Calu3 (cell line): ENCODE data around the gene TRIO. TPM values are rescaled to one million over a fixed set of nuclear protein-coding genes. Genes with fewer than 3 reads are reported as not detected.
A peak's percentile ranks its signal among the peaks of the same experiment; 100 is the strongest.

Experiments
- BruUV-seq: library from RNA; stranded (reverse); fragments of 400-500 nt; replicated peaks from 2 replicates; lab custom pipeline; 2021; lab: Mats Ljungman, UMichigan
- CTCF ChIA-PET: fragments of 300-600 bp; sonication (Branson Sonifier 250); formaldehyde crosslinking; loops from one replicate; lab custom pipeline; 2022; ENCODE audit warnings: antibody characterized with exemption; lab: Charles Lee
- DNase-seq: peaks from one replicate; pipeline ENCODE4 v3.0.0; 2022
- H3K27ac Mint-ChIP-seq: one replicate; pipeline ENCODE4 v1.8.0; 2022; ENCODE audit warnings: mixed read lengths; ENCODE audit not compliant: unreplicated experiment
- H3K27me3 Mint-ChIP-seq: one replicate; pipeline ENCODE4 v1.8.0; 2022; ENCODE audit warnings: mixed read lengths; ENCODE audit not compliant: unreplicated experiment
- H3K36me3 Mint-ChIP-seq: one replicate; pipeline ENCODE4 v1.8.0; 2022; ENCODE audit warnings: mild to moderate bottlenecking, moderate library complexity, mixed read lengths; ENCODE audit not compliant: insufficient read depth, unreplicated experiment
- H3K4me1 Mint-ChIP-seq: one replicate; pipeline ENCODE4 v1.8.0; 2022; ENCODE audit warnings: mild to moderate bottlenecking, low read depth, mixed read lengths; ENCODE audit not compliant: unreplicated experiment
- H3K4me3 Mint-ChIP-seq: one replicate; pipeline ENCODE4 v1.8.0; 2022; ENCODE audit warnings: mild to moderate bottlenecking, low read depth, moderate library complexity, mixed read lengths; ENCODE audit not compliant: unreplicated experiment
- H3K9me3 Mint-ChIP-seq: one replicate; pipeline ENCODE4 v1.8.0; 2022; ENCODE audit warnings: low read depth, mixed read lengths; ENCODE audit not compliant: unreplicated experiment
- intact Hi-C: fragments of 100-400 bp; cut with micrococcal nuclease; formaldehyde crosslinking; loops from one replicate; pipeline ENCODE4 v1.10.0; 2022; ENCODE audit not compliant: unreplicated experiment
- total RNA-seq: library from RNA; stranded (reverse); gene quantifications from 2 replicates; pipeline ENCODE4 v1.2.3, GENCODE V29; 2022
- TF ChIP-seq, protein P1 (sequence below): fragments of 200-600 bp; IDR thresholded peaks from one replicate; pipeline ENCODE4 v1.8.0; 2022; ENCODE audit warnings: antibody characterized with exemption; ENCODE audit not compliant: unreplicated experiment

TRIO gene
- total RNA-seq, 1 experiment from 2014 or later: 183 TPM

DNA sequence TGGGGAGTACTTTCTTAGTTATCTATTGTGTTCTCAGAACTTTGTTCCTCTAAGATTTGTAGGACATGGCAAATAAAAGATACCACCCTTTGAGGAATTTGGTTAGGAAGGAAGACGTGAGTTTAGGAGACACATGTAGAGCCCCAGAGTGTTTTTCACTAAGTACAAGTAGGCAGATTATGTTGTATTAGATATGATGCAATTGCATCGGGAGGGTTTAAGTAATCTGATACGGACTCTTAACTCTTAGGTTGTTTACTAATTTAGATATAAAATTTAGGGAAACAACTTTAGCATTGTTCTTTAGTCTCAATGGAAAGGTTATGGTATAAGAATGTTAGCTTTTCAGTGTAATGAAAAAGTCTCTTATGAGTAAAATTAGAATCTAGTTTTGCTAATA, 84.4 kb downstream of the TRIO start:
- no peaks in the 10 kb centered on the region for H3K9me3 Mint-ChIP-seq
- H3K4me1 Mint-ChIP-seq: peaks cover 65% of the 10 kb centered on the region
- H3K4me3 Mint-ChIP-seq: peak overlapping the region; percentile 52
- CTCF ChIA-PET: interaction anchor here (0.5 kb wide), 1 partner anchor 90 kb away, joined by 3 read pairs; no protein-coding TSS in a partner anchor
- no TSS peak for BruUV-seq
- TF ChIP-seq, protein P1, sequence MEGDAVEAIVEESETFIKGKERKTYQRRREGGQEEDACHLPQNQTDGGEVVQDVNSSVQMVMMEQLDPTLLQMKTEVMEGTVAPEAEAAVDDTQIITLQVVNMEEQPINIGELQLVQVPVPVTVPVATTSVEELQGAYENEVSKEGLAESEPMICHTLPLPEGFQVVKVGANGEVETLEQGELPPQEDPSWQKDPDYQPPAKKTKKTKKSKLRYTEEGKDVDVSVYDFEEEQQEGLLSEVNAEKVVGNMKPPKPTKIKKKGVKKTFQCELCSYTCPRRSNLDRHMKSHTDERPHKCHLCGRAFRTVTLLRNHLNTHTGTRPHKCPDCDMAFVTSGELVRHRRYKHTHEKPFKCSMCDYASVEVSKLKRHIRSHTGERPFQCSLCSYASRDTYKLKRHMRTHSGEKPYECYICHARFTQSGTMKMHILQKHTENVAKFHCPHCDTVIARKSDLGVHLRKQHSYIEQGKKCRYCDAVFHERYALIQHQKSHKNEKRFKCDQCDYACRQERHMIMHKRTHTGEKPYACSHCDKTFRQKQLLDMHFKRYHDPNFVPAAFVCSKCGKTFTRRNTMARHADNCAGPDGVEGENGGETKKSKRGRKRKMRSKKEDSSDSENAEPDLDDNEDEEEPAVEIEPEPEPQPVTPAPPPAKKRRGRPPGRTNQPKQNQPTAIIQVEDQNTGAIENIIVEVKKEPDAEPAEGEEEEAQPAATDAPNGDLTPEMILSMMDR: no peak
- intact Hi-C loops: no loop called here
- H3K36me3 Mint-ChIP-seq: peaks cover 12% of the 10 kb centered on the region
- no peak for DNase-seq
- H3K27ac Mint-ChIP-seq: peak overlapping the region; percentile 86
- H3K27me3 Mint-ChIP-seq: no peaks in the 10 kb centered on the region

DNA sequence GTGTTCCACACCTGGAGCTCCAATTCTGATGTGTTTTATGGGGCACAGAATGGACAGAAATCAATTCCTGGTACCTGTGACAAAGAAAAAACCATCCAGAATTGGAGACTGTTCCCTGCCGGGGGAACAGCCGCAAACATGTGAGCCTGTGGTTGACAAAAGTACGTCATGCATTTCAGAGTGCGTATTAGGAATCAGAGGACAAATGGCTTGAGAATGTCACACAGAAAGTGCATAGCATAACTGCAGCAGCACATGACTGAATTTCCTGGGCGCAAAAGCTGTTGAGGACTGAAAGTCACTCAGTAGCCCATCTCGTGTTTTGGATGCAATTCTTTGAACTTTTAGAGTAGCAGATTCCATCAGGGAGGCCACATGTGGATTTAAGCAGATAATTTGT, 85.1 kb downstream of the TRIO start:
- CTCF ChIA-PET: no interaction called here
- TF ChIP-seq, protein P1: no peak
- intact Hi-C loops: no loop called here
- no peak for DNase-seq
- peaks cover 5% of the 10 kb centered on the region for H3K36me3 Mint-ChIP-seq
- H3K4me1 Mint-ChIP-seq: peaks cover 72% of the 10 kb centered on the region
- no TSS peak for BruUV-seq
- H3K27me3 Mint-ChIP-seq: no peaks in the 10 kb centered on the region
- no peak overlapping the region for H3K27ac Mint-ChIP-seq
- no peaks in the 10 kb centered on the region for H3K9me3 Mint-ChIP-seq
- no peak overlapping the region for H3K4me3 Mint-ChIP-seq

GRCh38 chr5:14229181-14229580, 86.0 kb downstream of the TRIO start:
- H3K4me1 Mint-ChIP-seq: peaks cover 80% of the 10 kb centered on the region
- CTCF ChIA-PET: no interaction called here
- no TSS peak for BruUV-seq

DNA sequence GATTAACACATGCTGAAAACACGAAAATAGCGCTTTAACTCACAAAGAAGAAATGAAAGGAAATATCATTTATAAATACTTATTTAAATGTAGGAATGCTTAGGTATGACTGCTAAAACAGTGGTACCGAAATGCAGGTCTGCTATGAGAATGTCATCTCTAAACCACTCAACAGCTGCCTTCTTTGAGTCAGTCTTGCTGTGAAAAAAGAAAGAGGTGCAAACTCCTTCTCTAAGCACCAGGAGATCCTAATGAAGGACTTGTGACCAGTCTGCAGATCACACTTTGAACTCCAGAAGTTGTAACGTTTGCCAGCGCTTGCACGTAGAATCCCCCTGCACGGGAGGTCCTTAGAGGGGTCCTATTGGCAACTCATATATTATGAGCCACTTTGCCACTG, 86.6 kb downstream of the TRIO start:
- Mint-ChIP-seq H3K27ac (no peak overlapping the region), H3K9me3 (no peaks in the 10 kb centered on the region), H3K4me3 (no peak overlapping the region), H3K4me1 (peaks cover 79% of the 10 kb centered on the region), H3K27me3 (no peaks in the 10 kb centered on the region), H3K36me3 (peaks cover 5% of the 10 kb centered on the region)
- no peak for DNase-seq
- intact Hi-C loops: no loop called here
- TF ChIP-seq, protein P1: no peak
- no TSS peak for BruUV-seq
- CTCF ChIA-PET: no interaction called here

More at GRCh38 chr5:14229181-14229580, 86.0 kb downstream of the TRIO start:
- Mint-ChIP-seq H3K4me3 (no peak overlapping the region), H3K9me3 (no peaks in the 10 kb centered on the region), H3K36me3 (peaks cover 5% of the 10 kb centered on the region), H3K27ac (no peak overlapping the region), H3K27me3 (no peaks in the 10 kb centered on the region)
- intact Hi-C loops: no loop called here
- TF ChIP-seq, protein P1: no peak
- DNase-seq: no peak
